Mucosa of rectum (tissue), 2 donors: ENCODE measurements around the gene JAZF1.
"Not testable (repeated sequence)": the region's sequence is repeated elsewhere in the genome, so short reads cannot be mapped to it uniquely, and the experiment has no call there.

ENCODE experiments used
- H3K27ac ChIP-seq, 2 donors: one replicate each; pipeline ENCODE4 v1.7.0; 2013; ENCODE audit warnings: inconsistent platforms in 2 of 2, low read depth in 2 of 2, low read length in 2 of 2
- H3K27me3 ChIP-seq, 2 donors: one replicate each; pipeline ENCODE4 v1.7.0; 2013; ENCODE audit warnings: low read length in 2 of 2; ENCODE audit not compliant: control insufficient read depth in 2 of 2, insufficient read depth in 2 of 2
- H3K36me3 ChIP-seq, 2 donors: one replicate each; pipeline ENCODE4 v1.7.0; 2013; ENCODE audit warnings: low read length in 2 of 2; ENCODE audit not compliant: control insufficient read depth in 2 of 2, insufficient read depth in 2 of 2
- H3K4me1 ChIP-seq, 2 donors: one replicate each; pipeline ENCODE4 v1.7.0; 2013; ENCODE audit warnings: low read length in 2 of 2, mild to moderate bottlenecking in 1 of 2; ENCODE audit not compliant: control insufficient read depth in 2 of 2, insufficient read depth in 2 of 2
- H3K4me3 ChIP-seq, 2 donors: one replicate each; pipeline ENCODE4 v1.7.0; 2013; ENCODE audit warnings: low read length in 2 of 2
- H3K9ac ChIP-seq, 2 donors: one replicate each; pipeline ENCODE4 v1.7.0; 2013; ENCODE audit warnings: low read length in 2 of 2, low read depth in 1 of 2, mild to moderate bottlenecking in 1 of 2
- H3K9me3 ChIP-seq, 2 donors: one replicate each; pipeline ENCODE4 v1.7.0; 2013; ENCODE audit warnings: low read length in 2 of 2; ENCODE audit not compliant: control insufficient read depth in 2 of 2
- donor health status: healthy.
- donor health status: Normal muscosa, but diverticular disease.

The JAZF1 gene

DNA sequence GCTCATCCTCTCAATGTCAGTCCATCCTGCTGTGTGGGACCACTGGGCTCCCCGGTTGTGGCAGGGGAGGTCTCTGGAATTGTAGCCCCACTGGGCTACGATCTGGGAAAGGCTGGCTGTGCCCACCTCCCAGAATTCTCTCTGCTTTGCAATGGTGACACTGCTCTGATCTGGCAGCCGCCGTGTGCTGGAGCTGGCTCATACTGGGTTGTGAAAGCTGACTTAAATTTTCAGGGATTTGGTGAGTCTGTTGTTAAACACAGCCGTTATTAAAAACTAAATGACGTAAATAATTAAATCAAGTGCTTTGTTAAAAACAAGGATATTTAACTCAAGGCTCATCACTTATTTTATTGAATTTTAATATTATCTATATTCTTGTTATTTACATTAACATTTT lies 280.6 kb downstream of the JAZF1 start:
- H3K9me3 ChIP-seq, result no peaks in the 10 kb centered on the region
- H3K9ac ChIP-seq, result no peak overlapping the region
- no peak overlapping the region for H3K4me3 ChIP-seq
- H3K27me3 ChIP-seq, result no peaks in the 10 kb centered on the region
- H3K4me1 ChIP-seq, result peaks cover 15 to 27% of the 10 kb centered on the region in 2 donors
- H3K36me3 ChIP-seq, result no peaks in the 10 kb centered on the region
- H3K27ac ChIP-seq, result no peak overlapping the region

DNA sequence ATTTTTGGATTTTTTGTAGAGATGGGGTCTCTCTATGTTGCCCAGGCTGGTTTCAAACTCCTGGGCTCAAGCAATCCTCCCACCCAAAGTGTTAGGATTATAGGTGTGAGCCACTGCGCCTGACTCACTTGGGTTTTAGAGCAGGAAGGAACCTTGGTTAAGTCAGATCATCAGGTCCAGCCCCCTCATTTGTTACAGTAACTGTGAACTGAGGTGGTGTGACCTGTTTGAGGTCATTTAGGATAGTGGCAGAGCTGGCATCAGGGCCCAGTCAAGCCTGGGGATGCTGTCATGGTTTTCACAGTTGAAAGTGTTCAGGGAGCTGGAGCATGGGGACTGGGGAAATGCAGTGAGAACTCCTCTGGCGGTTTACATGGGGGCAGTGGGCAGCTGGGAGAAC lies 281.0 kb downstream of the JAZF1 start:
- Histone ChIP-seq H3K4me3 (no peak overlapping the region), H3K4me1 (peaks cover 15 to 27% of the 10 kb centered on the region in 2 donors), H3K27me3 (no peaks in the 10 kb centered on the region), H3K27ac (no peak overlapping the region), H3K9me3 (no peaks in the 10 kb centered on the region), H3K36me3 (no peaks in the 10 kb centered on the region), H3K9ac (no peak overlapping the region)

DNA sequence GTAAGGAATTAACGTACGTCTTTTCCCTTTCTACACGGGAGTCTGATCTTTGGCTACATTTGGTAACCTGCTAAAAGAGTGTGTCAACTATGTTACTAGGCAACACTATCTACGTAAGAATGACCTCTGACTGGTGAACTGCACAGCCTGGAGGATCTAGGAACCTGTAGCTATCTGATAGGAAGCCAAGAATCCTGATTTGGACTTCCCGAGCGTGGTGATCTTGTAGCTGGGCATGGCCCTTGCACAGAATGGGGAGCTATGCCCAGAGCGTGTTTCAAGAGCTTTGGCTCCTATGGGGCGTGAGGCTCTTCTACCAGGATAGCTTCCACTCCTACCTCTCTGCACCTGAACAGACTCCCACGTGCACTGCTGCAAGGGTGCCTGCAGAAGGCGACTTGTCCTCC lies 283.2 kb downstream of the JAZF1 start:
- Histone ChIP-seq H3K27me3 (no peaks in the 10 kb centered on the region), H3K4me3 (no peak overlapping the region), H3K36me3 (no peaks in the 10 kb centered on the region), H3K4me1 (peaks cover 15 to 27% of the 10 kb centered on the region in 2 donors), H3K27ac (peak overlapping the region in 1 of 2 donors; percentile 25), H3K9ac (no peak overlapping the region), H3K9me3 (no peaks in the 10 kb centered on the region)

- Histone ChIP-seq H3K36me3 (no peaks in the 10 kb centered on the region), H3K4me1 (peaks cover 15 to 27% of the 10 kb centered on the region in 2 donors), H3K27ac (peak overlapping the region in 1 of 2 donors; percentile 25)
Measured at GRCh38 chr7:27897001-27897400, 283.6 kb downstream of the JAZF1 start.

DNA sequence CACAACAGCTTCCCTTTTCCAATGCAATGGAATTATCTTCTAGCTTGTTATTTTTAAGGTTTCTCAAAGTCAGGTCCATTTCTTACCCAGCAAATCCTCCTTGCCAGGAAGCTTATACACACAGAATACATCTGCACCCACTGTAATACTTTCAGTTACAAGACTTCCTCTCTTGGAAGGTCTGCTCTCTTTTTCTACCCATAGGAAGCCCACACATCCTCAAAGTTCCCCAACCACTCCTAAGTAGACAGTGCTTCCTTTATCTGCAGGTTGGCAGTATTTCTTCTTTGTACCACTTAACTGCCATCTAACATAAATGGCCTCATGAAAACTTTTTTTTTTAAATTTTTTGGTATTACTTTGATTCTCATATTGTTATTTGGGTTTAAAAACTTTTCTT lies 285.0 kb downstream of the JAZF1 start:
- Histone ChIP-seq H3K9me3 (no peaks in the 10 kb centered on the region), H3K27me3 (no peaks in the 10 kb centered on the region), H3K9ac (no peak overlapping the region), H3K4me1 (peaks cover 15 to 24% of the 10 kb centered on the region in 2 donors), H3K27ac (no peak overlapping the region), H3K4me3 (no peak overlapping the region), H3K36me3 (no peaks in the 10 kb centered on the region)

More at GRCh38 chr7:27897001-27897400, 283.6 kb downstream of the JAZF1 start:
- Histone ChIP-seq H3K27me3 (no peaks in the 10 kb centered on the region), H3K4me3 (peak overlapping the region in 1 of 2 donors; percentile 5), H3K9me3 (no peaks in the 10 kb centered on the region), H3K9ac (no peak overlapping the region)

GRCh38 chr7:27890205-27890849 lies 290.3 kb downstream of the JAZF1 start:
- no peaks in the 10 kb centered on the region for H3K36me3 ChIP-seq

GRCh38 chr7:27889800-27890199 lies 290.8 kb downstream of the JAZF1 start:
- Histone ChIP-seq H3K36me3 (no peaks in the 10 kb centered on the region), H3K27ac (no peak overlapping the region), H3K27me3 (no peaks in the 10 kb centered on the region), H3K4me1 (no peaks in the 10 kb centered on the region), H3K9ac (no peak overlapping the region), H3K9me3 (no peaks in the 10 kb centered on the region), H3K4me3 (no peak overlapping the region)

More at GRCh38 chr7:27890205-27890849, 290.3 kb downstream of the JAZF1 start:
- no peak overlapping the region for H3K4me3 ChIP-seq
- H3K27ac ChIP-seq, result no peak overlapping the region
- H3K4me1 ChIP-seq, result no peaks in the 10 kb centered on the region
- H3K9ac ChIP-seq, result no peak overlapping the region
- H3K27me3 ChIP-seq, result no peaks in the 10 kb centered on the region
- no peaks in the 10 kb centered on the region for H3K9me3 ChIP-seq

DNA sequence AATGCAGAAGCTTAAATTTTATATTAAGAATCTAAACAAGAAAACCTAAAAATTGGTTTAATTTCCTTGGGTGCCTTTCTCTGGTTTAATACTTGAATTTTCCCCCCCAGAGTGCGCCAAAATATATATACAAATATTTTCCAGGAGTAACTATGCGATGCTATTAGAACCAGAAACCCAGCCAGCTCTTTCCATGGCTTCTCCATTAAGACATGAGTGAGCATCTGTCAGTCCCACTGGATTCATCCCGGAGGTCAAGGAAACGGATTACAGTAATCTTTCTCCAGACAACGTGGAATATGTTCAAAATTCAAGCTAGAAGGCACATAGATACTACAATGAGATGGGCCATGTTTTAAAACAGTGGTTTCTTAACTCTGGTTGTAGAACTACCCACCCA lies 291.9 kb downstream of the JAZF1 start:
- Histone ChIP-seq H3K4me3 (no peak overlapping the region), H3K9me3 (no peaks in the 10 kb centered on the region), H3K36me3 (no peaks in the 10 kb centered on the region), H3K27ac (no peak overlapping the region), H3K4me1 (no peaks in the 10 kb centered on the region), H3K9ac (no peak overlapping the region), H3K27me3 (no peaks in the 10 kb centered on the region)

DNA sequence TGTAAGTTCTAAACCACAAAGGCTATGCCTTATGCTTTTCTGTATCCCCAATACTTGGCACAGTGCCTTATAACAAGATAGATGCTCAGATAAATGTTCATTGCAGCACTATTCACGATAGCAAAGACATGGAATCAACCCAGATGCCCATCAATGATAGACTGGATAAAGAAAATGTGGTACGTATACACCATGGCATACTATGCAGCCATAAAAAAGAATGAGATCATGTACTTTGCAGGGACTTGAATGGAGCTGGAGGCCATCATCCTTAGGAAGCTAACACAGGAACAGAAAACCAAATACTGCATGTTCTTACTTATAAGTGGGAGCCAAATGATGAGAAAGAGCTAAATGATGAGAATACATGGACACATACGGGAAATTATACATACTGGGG lies 293.9 kb downstream of the JAZF1 start:
- not testable (repeated sequence) for H3K36me3 ChIP-seq, H3K4me3 ChIP-seq, H3K27ac ChIP-seq, H3K9me3 ChIP-seq, H3K9ac ChIP-seq, H3K27me3 ChIP-seq, H3K4me1 ChIP-seq

DNA sequence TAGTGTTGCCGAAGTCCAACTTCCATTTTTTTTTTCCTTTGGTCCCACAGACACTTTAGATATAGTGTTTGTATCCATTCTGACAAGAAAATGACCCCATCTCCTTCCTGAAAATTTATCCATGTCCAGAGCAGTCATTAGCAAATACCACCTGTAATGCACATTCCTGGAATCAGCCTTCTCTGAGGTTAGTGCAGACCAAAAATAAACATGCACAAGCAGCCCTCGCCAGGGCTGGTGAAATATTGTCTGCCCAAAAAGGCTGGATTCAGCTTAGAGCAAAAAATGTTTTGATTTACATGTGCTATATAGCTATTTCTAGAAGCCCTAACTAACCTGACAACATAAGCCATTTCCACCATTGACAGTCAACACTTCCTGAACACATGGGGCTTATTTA lies 294.9 kb downstream of the JAZF1 start:
- H3K9me3 ChIP-seq, result no peaks in the 10 kb centered on the region

More for the DNA sequence above, 294.9 kb downstream of the JAZF1 start:
- Histone ChIP-seq H3K36me3 (no peaks in the 10 kb centered on the region), H3K27me3 (no peaks in the 10 kb centered on the region), H3K27ac (no peak overlapping the region), H3K4me1 (no peaks in the 10 kb centered on the region), H3K4me3 (no peak overlapping the region), H3K9ac (no peak overlapping the region)
